Peyer's patch (tissue), 4 donors: ENCODE measurements around the gene POU2F2.

Experiments used
- POLR2A ChIP-seq, 2 donors: fragments of 450-650 bp; IDR thresholded peaks; one replicate each; pipeline ENCODE4 v1.5.1; 2017; ENCODE audit warnings: antibody characterized with exemption in 2 of 2, mild to moderate bottlenecking in 2 of 2, moderate library complexity in 2 of 2
- TF ChIP-seq, protein P1 (sequence below), 6 experiments: fragments of 450-650 bp in 4 of 6; fragments of 200-600 bp in 2 of 6; sonication (generic) in 1 of 6; IDR thresholded peaks; one replicate each; pipeline ENCODE4 v1.5.1; 2017 to 2019; ENCODE audit warnings: antibody characterized with exemption in 6 of 6, mild to moderate bottlenecking in 3 of 6, moderate library complexity in 1 of 6

DNA sequence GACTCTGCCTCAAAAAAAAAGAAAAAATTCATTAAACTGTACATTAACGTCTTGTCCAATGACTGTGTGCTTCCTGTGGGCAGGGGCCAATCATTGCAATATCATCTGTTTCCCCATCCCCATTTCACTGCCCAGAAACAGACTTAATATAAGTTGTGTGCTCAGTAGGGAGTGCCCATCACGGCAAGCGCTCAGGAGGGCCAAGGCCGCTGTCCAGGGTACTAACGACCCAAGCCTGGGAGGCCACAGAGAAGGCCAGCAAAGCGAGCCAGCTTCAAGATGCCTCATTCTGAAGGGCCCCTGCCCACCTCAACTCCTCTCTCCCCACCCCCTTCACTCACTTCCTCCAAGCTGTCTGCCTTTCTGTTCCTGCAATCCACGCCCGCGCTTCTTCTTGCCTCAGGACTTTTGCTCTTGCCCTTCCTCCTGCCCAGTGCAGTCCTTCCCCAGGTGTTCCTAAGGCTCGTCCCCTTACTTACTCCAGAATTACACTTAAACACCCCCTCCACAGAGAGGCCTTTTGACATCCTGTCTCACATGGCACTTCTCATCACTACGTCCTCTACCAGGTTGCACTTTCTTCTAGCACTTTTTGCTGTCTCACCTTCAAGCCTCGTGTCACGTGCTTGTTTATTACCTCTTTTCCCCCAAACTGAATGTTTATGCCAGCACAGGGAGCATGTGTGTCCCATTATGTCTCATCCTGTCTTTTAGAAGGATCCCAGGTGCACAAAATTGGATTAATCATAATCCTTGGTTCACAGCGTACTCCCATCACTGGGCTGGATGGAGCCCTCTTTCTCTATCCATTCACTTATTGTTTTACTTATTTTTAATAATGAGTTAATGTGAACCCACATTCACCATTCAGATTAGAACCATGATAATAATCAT lies 11.3 kb upstream of the POU2F2 start:
- TF ChIP-seq, protein P1, sequence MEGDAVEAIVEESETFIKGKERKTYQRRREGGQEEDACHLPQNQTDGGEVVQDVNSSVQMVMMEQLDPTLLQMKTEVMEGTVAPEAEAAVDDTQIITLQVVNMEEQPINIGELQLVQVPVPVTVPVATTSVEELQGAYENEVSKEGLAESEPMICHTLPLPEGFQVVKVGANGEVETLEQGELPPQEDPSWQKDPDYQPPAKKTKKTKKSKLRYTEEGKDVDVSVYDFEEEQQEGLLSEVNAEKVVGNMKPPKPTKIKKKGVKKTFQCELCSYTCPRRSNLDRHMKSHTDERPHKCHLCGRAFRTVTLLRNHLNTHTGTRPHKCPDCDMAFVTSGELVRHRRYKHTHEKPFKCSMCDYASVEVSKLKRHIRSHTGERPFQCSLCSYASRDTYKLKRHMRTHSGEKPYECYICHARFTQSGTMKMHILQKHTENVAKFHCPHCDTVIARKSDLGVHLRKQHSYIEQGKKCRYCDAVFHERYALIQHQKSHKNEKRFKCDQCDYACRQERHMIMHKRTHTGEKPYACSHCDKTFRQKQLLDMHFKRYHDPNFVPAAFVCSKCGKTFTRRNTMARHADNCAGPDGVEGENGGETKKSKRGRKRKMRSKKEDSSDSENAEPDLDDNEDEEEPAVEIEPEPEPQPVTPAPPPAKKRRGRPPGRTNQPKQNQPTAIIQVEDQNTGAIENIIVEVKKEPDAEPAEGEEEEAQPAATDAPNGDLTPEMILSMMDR (IDR thresholded peaks at IDR 0.05): no peak
- TF ChIP-seq POLR2A (IDR thresholded peaks at IDR 0.05): no peak
